GM18907 (cell line): ENCODE results near the gene IBTK.
"Not testable (repeated sequence)": the region's sequence is repeated elsewhere in the genome, so short reads cannot be mapped to it uniquely, and the experiment has no call there.

Experiments
- ATAC-seq: cut with Tn5 transposase; IDR thresholded peaks from one replicate; pipeline ENCODE4 v1.9.1; 2021; ENCODE audit warnings: mild to moderate bottlenecking, moderate library complexity; ENCODE audit not compliant: unreplicated experiment

The IBTK gene

GRCh38 chr6:82182756-82183155 lies 64.8 kb downstream of the IBTK start:
- ATAC-seq: no peak

- ATAC-seq: no peak
These were observed 68.1 kb downstream of the IBTK start for GRCh38 chr6:82179415-82179814.

- no peak for ATAC-seq
These were observed 68.8 kb downstream of the IBTK start for GRCh38 chr6:82178759-82179112.

- ATAC-seq: peak; percentile 60
These were observed 69.3 kb downstream of the IBTK start for GRCh38 chr6:82178077-82178758.

GRCh38 chr6:82176616-82177015 lies 70.9 kb downstream of the IBTK start:
- no peak for ATAC-seq

- ATAC-seq: no peak
These were observed 75.0 kb downstream of the IBTK start for GRCh38 chr6:82172594-82172993.

GRCh38 chr6:82169138-82169876 lies 78.2 kb downstream of the IBTK start:
- no peak for ATAC-seq

GRCh38 chr6:82166493-82166892 lies 81.1 kb downstream of the IBTK start:
- ATAC-seq: no peak

GRCh38 chr6:82160255-82160990 lies 87.1 kb downstream of the IBTK start:
- ATAC-seq: no peak

- not testable (repeated sequence) for ATAC-seq
These were observed 94.8 kb downstream of the IBTK start for GRCh38 chr6:82152786-82153185.

GRCh38 chr6:82151147-82151546 lies 96.4 kb downstream of the IBTK start:
- ATAC-seq: not testable (repeated sequence)

GRCh38 chr6:82145926-82146452 lies 101.6 kb downstream of the IBTK start:
- no peak for ATAC-seq

- no peak for ATAC-seq
These were observed 102.6 kb downstream of the IBTK start for GRCh38 chr6:82144852-82145340.

GRCh38 chr6:82144007-82144851 lies 103.3 kb downstream of the IBTK start:
- peak; percentile 96 for ATAC-seq

GRCh38 chr6:82143041-82143481 lies 104.5 kb downstream of the IBTK start:
- no peak for ATAC-seq

- no peak for ATAC-seq
These were observed 105.0 kb downstream of the IBTK start for GRCh38 chr6:82142524-82142923.

GRCh38 chr6:82138075-82138791 lies 109.3 kb downstream of the IBTK start:
- no peak for ATAC-seq

GRCh38 chr6:82131441-82131840 lies 116.1 kb downstream of the IBTK start:
- no peak for ATAC-seq

GRCh38 chr6:82129797-82130196 lies 117.7 kb downstream of the IBTK start:
- no peak for ATAC-seq

GRCh38 chr6:82128973-82129372 lies 118.6 kb downstream of the IBTK start:
- ATAC-seq: not testable (repeated sequence)
